ENCODE measurements around the gene TADA2A. TPM values are rescaled to one million over a fixed set of nuclear protein-coding genes. Genes with fewer than 3 reads are reported as not detected.
"Not testable (repeated sequence)": the region's sequence is repeated elsewhere in the genome, so short reads cannot be mapped to it uniquely, and the experiment has no call there.

The TADA2A gene
- total RNA-seq, 1 experiment from 2014 or later = 27.5 TPM

GRCh38 chr17:37393352-37393751 is 13.3 kb upstream of the TADA2A start:
- DNase-seq (ENCODE audit: extremely low read depth, low read depth) = no peak

GRCh38 chr17:37399265-37399803 is 7.4 kb upstream of the TADA2A start:
- no peak for DNase-seq (ENCODE audit: extremely low read depth, low read depth)

DNA sequence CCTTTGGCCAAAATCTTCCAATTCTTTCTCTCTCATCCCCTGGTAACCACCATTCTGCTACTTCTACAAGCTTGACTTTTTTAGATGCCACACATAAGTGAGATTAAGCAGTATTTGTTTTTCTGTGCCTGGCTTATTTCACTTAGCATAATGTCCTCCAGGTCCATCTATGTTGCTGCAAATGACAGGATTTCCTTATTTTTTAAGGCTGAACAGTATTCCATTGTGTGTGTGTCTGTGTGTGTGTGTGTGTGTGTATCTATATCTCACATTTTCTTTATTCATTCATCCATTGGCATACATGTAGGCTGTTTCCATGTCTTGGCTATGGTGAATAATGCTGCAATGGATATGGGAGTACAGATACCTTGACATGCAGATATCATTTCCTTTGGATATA is 6.2 kb upstream of the TADA2A start:
- DNase-seq (ENCODE audit: extremely low read depth, low read depth) = no peak

DNA sequence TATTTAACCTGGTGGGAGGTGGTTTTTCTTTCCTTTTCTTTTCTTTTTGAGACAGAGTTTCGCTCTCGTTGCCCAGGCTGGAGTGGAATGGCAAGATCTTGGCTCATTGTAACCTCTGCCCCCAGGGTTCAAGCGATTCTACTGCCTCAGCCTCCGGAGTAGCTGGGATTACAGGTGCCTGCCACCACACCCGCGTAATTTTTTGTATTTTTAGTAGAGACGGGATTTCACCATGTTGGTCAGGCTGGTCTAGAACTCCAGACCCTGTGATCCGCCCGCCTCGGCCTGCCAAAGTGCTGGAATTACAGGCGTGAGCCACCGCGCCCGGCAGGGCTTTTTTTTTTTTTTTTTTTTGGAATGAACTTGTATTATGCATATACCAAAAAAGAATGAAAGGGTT is 1.2 kb upstream of the TADA2A start:
- DNase-seq (ENCODE audit: extremely low read depth, low read depth) = not testable (repeated sequence)

DNA sequence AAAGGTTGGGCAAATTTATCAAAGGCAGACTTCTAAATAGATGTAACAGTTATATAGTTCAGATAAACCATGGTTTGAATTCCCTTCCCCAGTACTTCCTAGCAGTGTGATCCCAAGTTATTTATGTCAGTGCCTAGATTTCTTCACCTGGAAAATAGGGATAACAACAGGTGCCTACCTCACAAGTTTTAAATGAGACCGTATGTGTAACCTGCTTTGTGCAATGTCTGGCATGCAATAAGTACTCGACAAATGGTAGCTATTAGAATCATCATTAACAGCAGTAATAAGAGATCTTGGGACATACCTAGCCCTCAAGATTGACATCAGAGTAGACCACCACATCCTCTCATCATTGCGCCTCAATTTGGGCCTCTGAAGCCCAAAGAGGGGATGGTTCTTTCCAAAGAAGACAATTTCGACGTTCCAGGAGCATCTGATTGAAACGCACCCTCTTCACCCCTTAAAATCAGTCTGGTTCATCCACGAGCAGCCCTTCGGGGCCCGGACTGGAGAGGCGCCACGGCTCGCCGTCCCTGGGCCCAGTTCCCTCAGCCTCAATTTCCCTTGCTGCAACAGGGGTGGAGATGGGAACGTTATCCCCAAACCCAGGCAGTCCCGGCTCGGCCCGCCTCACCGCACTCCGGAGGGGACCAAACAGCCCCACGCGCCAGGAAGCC is 591 bp upstream of the TADA2A start:
- no peak for DNase-seq (ENCODE audit: extremely low read depth, low read depth)

GRCh38 chr17:37408145-37408479 is 1.4 kb downstream of the TADA2A start:
- not testable (repeated sequence) for DNase-seq (ENCODE audit: extremely low read depth, low read depth)

DNA sequence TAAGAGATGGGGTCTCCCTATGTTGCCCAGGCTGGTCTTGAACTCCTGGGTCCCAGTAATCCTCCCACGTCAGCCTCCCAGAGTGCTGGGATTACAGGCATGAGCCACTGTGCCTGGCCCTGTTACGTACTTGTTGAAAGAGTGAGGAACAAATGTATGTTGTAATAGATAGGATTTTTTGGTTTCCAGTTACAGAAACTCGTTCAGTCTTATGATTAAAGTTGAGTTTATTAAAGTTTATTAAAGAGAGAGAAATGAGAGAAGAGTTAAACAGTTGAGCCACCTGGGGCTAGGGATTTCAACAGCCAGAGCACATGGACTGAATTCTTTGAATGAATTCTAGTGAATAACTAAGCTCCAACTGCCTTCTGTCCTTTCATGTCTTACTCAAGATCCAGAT is 3.7 kb downstream of the TADA2A start:
- no peak for DNase-seq (ENCODE audit: extremely low read depth, low read depth)

DNA sequence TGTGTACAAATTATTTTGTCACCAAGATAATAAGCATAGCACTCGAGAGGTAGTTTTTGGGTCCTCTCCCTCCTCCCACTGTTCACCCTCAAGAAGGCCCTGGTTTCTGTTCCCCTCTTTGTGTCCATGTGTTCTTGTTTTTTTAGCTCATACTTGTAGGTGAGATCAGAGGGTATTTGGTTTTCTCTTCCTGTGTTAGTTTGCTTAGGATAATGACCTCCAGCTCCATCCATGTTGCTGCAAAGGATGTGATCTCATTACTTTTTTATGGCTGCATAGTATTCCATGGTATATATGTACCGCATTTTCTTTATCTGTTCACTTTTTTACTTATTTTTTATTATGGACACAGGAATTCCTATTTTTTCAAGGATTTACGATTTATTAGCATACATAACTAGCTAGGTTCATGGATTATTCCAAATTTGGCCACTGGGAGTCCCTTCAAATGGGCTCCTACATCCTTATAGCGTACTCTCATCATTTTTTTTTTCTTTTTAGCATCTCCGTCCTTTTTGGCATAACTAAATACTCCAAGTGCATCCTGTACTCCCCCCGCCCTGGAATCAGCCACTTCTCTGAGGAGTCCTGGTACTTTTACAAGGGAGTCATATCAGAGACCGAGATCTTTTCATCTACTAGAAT is 7.3 kb downstream of the TADA2A start:
- DNase-seq (ENCODE audit: extremely low read depth, low read depth) = no peak

DNA sequence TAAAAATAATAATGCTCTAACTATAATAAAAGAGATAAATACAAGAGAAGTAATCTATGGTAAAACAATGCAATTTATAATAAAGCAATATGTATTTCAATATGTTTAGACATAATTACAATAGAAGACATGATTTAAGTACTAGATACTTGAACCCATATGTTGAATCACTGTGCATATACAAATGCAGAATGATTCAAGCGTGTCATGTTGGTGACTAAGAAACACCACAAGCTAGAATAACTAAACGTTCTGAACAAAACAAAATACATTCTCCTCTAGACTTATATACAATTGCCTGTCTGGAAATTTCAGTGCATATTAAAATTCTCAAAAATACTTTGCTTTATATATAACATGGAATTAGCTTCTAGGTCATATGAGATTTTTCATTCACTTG is 11.2 kb downstream of the TADA2A start:
- no peak for DNase-seq (ENCODE audit: extremely low read depth, low read depth)

DNA sequence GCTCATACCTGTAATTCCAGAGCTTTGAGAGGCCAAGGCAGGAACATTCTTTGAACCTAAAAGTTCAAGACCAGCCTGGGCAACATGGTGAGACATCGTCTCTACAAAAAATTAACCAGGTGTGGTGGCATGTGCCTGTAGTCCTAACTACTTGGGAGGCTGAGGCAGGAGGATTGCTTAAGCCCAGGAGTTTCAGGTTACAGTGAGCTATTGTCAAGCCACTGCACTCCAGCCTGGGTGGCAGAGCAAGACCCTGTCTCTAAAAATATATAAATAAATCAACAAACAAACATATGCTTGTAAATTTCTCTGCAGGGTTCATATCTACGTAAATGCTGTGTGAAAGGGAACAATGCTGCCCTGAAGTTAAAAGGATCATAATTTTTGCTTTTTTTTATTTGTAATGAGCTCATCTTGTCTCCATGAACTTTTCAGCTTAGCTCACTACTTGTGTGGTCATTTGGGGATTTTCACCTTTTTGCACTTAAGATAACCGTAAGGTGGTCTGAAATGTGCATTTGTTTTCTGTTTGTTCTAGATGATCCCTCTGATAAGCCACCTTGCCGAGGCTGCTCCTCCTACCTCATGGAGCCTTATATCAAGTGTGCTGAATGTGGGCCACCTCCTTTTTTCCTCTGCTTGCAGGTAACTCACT is 16.4 kb downstream of the TADA2A start:
- no peak for DNase-seq (ENCODE audit: extremely low read depth, low read depth)

DNA sequence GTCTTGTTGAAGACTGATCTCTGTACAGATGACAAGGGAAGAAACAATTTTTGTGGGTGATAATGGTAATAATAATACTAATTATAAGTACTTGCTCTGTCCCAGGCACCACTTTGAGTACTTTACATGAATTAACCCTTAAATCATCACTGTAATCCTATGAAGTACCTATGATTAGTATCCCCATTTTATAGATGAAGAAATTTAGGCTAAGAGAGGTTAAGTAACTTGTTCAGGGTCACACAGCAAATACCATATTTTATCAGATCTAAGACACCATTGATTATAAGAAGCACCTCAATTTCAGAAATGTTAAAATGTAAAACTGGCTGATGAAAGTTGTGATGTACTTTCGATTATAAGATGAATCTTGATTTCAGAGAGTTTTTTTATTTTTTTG is 18.6 kb downstream of the TADA2A start:
- DNase-seq (ENCODE audit: extremely low read depth, low read depth) = no peak

DNA sequence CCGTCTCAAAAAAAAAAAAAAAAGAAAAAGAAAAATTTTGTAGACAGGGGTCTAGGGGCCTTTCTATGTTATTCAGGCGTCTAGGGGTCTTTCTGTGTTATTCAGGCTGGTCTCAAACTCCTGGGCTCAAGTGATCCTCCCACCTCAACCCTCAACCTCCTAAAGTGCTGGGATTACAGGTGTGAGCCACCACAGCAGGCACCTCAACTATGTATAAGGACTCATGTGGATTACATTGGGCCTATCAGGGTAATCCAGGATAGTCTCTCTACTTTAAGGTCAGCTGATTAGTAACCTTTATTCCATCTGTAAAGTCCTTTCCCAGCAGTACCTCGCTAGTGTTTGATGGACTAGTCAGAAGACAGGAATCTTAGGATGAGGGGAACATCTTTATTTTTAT is 22.4 kb downstream of the TADA2A start:
- DNase-seq (ENCODE audit: extremely low read depth, low read depth) = no peak

- no peak for DNase-seq (ENCODE audit: extremely low read depth, low read depth)
Observed at GRCh38 chr17:37429453-37429852, 22.8 kb downstream of the TADA2A start.

DNA sequence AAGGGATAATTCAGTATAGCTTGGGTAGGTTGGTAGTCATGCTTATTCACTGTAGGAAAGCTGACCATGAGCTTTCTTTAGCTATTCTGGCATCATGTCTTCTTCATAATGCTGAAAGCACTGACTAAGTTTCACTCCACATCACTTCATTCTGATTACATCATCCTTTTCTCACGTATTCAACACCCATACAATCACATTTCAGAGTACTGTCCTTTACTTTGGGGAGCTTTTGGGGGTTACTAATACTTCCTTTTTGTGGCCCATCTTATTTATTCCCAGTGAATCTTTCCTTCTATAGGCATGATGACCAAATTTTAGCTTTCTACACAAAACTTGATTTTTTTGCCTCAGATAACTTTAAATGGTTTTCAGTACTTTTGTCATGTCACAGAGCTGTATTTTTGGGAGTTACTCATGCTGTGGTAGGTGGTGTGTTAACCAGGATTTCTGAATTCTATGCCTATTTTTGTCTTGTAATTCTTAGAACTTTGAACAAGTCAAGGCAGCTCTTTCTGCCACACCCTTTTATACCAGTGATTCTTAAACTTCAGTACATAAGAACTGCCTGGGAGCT is 23.5 kb downstream of the TADA2A start:
- DNase-seq (ENCODE audit: extremely low read depth, low read depth) = peak; percentile 36

DNA sequence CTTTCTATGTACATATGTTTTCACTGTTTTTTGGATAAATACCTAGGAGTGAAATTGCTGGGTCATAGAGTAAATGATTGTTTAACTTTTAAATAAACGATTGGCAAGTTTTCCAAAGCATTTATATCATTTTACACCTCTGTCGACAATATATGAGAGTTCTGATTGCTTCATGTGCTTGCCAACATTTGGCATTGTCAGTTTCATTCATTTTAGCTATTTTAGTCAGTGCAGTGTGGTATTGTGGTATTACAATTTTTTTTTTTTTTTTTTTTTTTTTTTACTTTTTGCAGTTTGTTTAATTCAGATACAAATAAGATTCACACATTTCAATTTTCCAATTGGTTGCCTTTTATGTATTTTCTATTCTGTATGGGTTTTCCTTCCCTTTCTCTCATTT is 26.0 kb downstream of the TADA2A start:
- DNase-seq (ENCODE audit: extremely low read depth, low read depth) = no peak

DNA sequence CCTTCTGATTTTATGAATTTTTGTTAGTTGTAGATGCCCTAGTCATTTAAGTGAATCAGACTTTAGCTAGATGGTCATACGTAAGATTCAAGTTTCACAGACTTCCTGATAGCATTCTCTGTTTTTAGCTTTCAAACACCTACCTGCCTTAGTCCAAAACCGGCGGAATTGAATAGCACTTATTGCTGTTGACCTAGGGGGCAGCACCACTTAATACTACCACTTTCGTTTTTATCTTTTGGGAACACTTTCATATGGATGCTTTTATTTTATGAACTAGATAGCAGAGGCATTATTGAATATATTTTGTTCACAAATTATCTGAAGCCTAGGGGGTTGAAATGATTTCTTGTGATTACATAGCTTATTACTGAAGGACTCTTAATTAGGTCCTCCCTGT is 31.5 kb downstream of the TADA2A start:
- DNase-seq (ENCODE audit: extremely low read depth, low read depth) = no peak

DNA sequence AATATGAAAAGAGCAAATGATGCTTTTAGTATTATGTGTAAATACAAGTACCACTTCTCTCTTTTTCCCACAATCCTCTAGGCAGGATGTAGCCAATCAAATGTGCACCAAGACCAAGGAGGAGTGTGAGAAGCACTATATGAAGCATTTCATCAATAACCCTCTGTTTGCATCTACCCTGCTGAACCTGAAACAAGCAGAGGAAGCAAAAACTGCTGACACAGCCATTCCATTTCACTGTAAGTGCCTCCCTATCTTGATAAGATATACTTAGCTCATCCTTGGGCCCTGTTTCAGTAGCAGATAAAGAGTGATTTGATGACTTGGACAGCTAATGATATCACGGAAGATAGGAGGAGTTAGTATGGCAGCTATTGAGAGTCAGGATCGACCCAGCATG is 33.7 kb downstream of the TADA2A start:
- no peak for DNase-seq (ENCODE audit: extremely low read depth, low read depth)

DNA sequence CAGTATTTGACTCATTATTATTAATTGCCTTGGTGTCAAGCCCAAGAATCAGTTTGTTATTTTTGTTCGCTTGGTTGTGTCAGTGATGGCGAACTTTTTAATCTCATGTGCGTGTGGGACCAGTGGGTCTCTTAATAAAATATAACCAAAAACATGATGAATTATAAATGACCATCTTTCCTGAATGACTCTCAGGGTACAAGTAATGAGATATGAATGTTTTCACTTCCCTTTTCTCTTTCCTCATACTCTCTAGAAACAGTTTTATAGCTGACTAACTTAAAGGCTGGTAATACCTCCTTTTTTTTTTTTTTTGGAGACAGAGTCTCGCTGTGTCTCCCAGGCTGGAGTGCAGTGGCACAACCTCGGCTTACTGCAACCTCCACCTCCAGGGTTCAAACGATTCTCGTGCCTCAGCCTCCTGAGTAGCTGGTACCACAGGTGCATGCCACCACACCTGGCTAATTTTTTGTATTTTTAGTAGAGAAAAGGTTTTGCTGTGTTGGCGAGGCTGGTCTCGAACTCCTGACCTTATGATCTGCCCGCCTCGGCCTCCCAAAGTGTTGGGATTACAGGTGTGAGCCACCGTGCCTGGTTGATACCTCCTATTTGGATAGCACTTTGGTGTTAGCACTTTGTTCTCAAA is 34.8 kb downstream of the TADA2A start:
- DNase-seq (ENCODE audit: extremely low read depth, low read depth) = not testable (repeated sequence)

- peak; percentile 77 for DNase-seq (ENCODE audit: extremely low read depth, low read depth)
Observed at GRCh38 chr17:37446027-37446426, 39.3 kb downstream of the TADA2A start.

- peak; percentile 25 for DNase-seq (ENCODE audit: extremely low read depth, low read depth)
Observed at GRCh38 chr17:37447641-37448040, 41.0 kb downstream of the TADA2A start.

DNA sequence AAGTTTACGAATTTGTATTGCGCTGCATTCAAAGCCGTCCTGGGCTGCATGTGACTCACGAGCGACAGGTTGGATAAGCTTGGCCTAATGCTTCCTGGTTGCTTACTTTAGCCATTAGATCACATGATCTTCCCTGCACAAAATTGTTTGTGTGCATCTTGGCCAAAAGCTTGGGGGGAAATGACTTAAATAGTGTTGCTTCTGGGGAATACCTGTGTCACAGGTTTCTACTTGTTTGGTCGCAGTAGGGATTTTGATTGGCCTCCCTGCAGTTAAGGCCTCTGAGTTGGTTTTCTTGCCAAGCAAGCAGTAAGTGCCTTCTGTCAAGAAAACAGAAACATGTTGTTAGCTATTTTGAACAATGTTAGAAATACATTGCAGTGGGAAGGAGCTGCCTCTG is 43.4 kb downstream of the TADA2A start:
- DNase-seq (ENCODE audit: extremely low read depth, low read depth) = no peak
